Measurements from ENCODE around the gene WDR48.

Gene WDR48

DNA sequence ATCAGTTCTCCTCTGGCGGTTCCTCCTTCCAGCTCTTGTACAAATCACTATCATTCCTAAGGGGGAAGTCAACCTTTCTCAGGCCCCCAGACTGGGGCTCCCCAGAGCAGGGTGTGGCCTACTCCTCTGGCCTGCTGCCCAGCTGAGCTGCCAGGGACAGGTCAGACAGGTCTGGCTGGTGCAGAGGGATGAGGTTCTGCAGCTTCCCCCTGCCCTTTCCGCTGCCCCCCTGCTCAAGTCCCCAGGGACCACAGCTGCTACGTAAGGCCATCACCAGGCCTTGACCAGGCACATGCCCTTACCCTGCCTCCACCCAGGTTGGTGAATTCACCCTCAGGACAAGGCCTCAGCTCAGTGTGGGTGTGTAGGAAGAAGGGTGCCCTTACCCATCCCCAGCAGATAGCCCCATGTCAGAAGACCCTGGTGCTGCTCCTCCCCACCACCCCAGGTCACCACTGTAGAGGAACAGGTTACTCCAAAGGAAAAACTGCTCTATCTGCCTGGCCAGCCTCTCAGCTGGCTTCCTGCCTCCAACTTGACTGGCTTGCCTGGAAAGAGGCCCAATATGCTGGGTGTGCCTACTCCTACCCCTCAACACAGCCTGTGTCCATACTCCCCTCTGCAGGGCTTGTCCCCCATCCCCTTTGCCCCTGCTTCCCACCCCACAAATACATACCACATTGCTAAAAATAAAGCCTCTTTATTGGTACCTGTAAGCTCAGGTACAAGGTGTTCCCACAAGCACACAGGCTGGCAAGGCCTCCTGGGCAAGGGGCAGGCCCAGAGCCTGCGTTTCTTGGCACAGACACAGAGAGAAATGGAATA, 89.6 kb downstream of the WDR48 start:
- DNase-seq, result no peak

GRCh38 chr3:39142067-39142466, 90.3 kb downstream of the WDR48 start:
- no peak for DNase-seq

GRCh38 chr3:39143051-39143885, 91.5 kb downstream of the WDR48 start:
- no peak for DNase-seq

DNA sequence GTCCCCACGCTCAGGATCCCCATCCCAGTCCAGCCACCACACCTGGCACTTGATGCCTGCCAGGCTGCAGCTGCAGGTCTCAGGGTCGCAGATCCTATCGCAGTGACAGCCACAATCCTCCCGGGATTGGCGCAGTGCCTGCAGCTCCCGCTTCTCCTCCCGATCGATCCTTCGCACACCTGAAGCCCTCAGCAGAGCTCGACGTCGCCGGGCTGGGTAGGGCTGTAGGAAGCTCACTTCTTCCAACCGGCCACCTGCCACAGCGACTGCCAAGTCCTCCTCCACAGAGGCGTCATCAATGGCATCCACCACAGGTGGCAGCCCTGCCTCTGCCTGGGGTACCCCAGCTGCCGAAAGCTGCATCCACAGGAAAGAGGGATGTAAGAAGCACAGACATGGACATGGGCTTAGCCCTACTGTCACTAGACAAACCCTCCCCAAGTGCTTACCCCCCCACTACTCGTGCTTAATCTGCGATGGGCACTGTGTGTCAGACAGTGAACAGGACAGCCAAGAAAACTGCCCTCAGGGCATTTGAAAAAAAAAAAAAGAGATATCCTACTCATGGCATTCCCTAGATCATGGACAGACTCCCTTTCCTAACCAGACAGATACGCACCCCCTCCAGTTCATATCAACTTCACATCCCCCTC, 92.4 kb downstream of the WDR48 start:
- no peak for DNase-seq

DNA sequence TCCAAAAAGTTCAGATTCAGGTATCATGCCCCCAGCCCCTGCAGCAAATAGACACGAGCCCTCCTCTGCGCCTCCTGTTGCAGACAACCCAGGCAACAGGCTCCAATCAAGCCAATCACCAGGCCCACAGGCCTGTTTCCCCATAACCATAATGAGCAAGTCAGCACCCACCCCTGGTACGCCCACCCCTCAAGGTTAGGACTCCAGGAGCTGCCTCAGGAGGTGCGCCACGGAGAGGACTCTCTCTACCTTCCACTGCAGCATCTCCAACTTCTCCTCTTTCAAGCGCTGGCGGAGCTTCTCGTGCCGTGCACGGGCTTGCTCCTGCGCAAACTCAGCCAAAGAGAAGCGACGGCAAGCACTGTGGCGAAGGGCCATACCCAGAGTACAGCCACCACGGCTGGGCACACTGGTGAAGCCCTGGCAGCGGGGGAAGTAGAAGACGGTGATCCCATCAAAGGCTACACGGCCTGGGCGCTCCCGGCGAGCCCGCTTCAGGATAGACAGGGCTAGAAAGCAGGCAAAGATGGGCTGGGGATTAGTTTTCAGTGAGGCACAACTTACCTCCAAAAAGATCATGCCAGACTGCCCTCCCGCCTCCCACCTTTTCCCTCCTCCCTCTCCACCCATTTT, 93.0 kb downstream of the WDR48 start:
- DNase-seq, result no peak

DNA sequence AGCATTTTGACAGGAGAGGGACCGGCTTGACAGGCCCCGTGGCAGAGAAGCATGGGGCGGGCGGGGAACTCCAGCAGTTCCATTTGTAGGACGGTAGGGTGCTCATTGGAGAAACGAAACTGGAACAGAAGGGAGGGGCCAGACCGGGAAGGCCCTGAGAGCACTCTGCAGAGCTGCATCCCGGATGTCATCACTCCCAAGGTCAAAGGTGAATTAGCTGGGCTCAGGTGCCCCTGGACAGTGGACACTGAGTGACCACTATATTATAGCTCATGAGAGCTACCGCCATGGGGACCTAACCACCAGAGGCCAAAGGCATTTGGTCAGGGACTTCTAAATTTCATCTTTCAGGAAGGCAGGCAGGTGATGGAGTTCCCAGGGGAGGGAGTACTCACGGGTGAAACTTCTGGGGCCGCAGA, 94.3 kb downstream of the WDR48 start:
- no peak for DNase-seq

Measured in stimulated activated CD4-positive, alpha-beta T cell treated with anti-CD3 and anti-CD28 coated beads, Interleukin-12 subunit alpha, Interleukin-12 subunit beta, amount 100 ng/mL, for 4 hours (primary cell).